Measurements from ENCODE around the gene PTPN20.

PTPN20 gene

GRCh38 chr10:47042199-47042473, 130.9 kb downstream of the PTPN20 start:
- H3K4me1 ChIP-seq (ENCODE audit: control insufficient read depth, insufficient read depth, low read length) = no peaks in the 10 kb centered on the region
- H3K9me3 ChIP-seq (ENCODE audit: control insufficient read depth, low read length) = no peaks in the 10 kb centered on the region
- no peak overlapping the region for H3K9ac ChIP-seq (ENCODE audit: low read length)
- H3K27me3 ChIP-seq (ENCODE audit: control insufficient read depth, insufficient read depth, low read length) = no peaks in the 10 kb centered on the region
- no peaks in the 10 kb centered on the region for H3K36me3 ChIP-seq (ENCODE audit: control insufficient read depth, insufficient read depth, low read length)
- no peak overlapping the region for H3K4me3 ChIP-seq (ENCODE audit: low read length)

DNA sequence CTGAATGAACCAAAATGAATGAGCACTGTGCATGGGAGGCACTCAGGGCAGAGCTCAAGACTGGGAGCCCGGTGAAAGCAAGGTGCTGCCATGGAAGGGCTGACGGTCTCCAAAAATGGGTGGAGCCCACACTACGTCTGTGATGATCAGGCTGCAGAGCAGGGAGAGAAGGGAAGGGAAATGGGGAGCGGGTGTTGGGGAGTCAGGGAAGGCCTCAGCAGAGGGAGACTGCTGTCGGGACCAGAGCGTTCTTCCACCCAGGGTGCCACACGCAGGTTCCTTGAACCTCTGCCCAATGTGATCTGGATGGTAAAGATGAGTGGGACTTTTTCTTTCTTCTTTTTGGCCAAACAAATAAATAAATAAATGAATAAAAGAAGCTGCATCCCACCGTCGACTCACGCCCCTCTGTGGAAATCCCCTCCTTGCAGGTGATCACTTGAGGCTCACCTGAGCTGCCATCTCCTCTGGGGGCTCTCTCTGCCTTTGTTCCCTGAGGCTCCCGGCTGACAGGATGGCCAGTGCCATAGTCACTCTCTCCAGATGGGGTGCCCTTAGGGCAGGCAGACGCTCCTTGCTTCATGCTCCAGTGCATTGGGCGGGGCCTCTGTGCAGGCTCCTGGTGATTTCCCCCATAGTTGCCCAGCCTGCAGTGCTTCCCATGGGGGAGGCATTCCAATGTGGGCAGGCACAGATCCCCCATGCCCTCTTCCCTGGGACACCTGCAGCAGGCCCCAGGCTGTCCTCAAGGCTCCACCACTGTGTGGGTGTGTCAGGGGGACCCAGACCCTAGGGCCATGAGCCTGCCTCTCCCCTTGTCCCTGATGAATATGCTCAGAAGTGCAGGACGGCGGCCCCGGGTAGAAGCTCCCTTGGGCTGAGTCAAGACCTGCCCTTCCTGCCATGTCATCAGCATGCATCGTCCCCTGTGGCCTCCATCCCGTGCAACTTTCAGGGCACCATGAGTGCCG, 131.8 kb downstream of the PTPN20 start:
- no peaks in the 10 kb centered on the region for H3K27me3 ChIP-seq (ENCODE audit: control insufficient read depth, insufficient read depth, low read length)
- H3K36me3 ChIP-seq (ENCODE audit: control insufficient read depth, insufficient read depth, low read length) = no peaks in the 10 kb centered on the region
- no peaks in the 10 kb centered on the region for H3K9me3 ChIP-seq (ENCODE audit: control insufficient read depth, low read length)
- H3K4me1 ChIP-seq (ENCODE audit: control insufficient read depth, insufficient read depth, low read length) = no peaks in the 10 kb centered on the region
- no peak overlapping the region for H3K4me3 ChIP-seq (ENCODE audit: low read length)
- H3K9ac ChIP-seq (ENCODE audit: low read length) = no peak overlapping the region

- no peak overlapping the region for H3K9ac ChIP-seq (ENCODE audit: low read length)
- H3K4me1 ChIP-seq (ENCODE audit: control insufficient read depth, insufficient read depth, low read length) = no peaks in the 10 kb centered on the region
- no peaks in the 10 kb centered on the region for H3K9me3 ChIP-seq (ENCODE audit: control insufficient read depth, low read length)
- H3K27me3 ChIP-seq (ENCODE audit: control insufficient read depth, insufficient read depth, low read length) = no peaks in the 10 kb centered on the region
- no peak overlapping the region for H3K4me3 ChIP-seq (ENCODE audit: low read length)
- no peaks in the 10 kb centered on the region for H3K36me3 ChIP-seq (ENCODE audit: control insufficient read depth, insufficient read depth, low read length)
These were observed 132.8 kb downstream of the PTPN20 start for GRCh38 chr10:47043928-47044538.

- Histone ChIP-seq H3K9me3 (ENCODE audit: control insufficient read depth, low read length) (no peaks in the 10 kb centered on the region), H3K27me3 (ENCODE audit: control insufficient read depth, insufficient read depth, low read length) (no peaks in the 10 kb centered on the region), H3K4me1 (ENCODE audit: control insufficient read depth, insufficient read depth, low read length) (no peaks in the 10 kb centered on the region), H3K4me3 (ENCODE audit: low read length) (no peak overlapping the region), H3K36me3 (ENCODE audit: control insufficient read depth, insufficient read depth, low read length) (no peaks in the 10 kb centered on the region), H3K9ac (ENCODE audit: low read length) (no peak overlapping the region)
These were observed 133.5 kb downstream of the PTPN20 start for GRCh38 chr10:47044741-47045140.

DNA sequence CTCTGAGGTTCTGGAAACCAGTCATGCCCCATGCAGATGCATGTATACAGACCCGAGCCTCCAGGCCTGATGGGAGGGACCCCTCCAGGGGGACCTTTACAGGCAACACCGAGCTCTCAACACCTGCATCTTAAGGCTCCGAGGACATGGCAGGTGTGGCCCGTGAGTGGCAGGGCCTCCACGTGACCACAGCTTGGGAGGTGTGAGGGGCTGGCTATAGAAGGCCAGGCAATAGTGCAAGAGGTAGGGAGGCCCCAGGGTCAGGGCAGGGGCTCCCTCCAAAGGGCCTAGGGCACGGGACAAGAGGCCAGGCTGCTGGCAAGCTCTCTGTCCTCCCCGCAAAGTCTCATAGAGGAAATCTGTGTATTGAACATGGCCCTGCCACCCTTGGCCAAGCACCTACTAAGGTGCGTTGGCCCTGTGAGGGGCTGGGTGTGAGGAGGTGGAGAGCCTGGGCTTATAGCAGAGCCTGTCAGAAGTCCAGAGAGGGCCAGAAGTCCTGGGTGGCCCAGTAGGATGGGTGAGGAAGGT, 134.2 kb downstream of the PTPN20 start:
- H3K9me3 ChIP-seq (ENCODE audit: control insufficient read depth, low read length) = no peaks in the 10 kb centered on the region
- no peaks in the 10 kb centered on the region for H3K4me1 ChIP-seq (ENCODE audit: control insufficient read depth, insufficient read depth, low read length)
- no peak overlapping the region for H3K9ac ChIP-seq (ENCODE audit: low read length)
- H3K36me3 ChIP-seq (ENCODE audit: control insufficient read depth, insufficient read depth, low read length) = no peaks in the 10 kb centered on the region
- H3K27me3 ChIP-seq (ENCODE audit: control insufficient read depth, insufficient read depth, low read length) = no peaks in the 10 kb centered on the region
- no peak overlapping the region for H3K4me3 ChIP-seq (ENCODE audit: low read length)

DNA sequence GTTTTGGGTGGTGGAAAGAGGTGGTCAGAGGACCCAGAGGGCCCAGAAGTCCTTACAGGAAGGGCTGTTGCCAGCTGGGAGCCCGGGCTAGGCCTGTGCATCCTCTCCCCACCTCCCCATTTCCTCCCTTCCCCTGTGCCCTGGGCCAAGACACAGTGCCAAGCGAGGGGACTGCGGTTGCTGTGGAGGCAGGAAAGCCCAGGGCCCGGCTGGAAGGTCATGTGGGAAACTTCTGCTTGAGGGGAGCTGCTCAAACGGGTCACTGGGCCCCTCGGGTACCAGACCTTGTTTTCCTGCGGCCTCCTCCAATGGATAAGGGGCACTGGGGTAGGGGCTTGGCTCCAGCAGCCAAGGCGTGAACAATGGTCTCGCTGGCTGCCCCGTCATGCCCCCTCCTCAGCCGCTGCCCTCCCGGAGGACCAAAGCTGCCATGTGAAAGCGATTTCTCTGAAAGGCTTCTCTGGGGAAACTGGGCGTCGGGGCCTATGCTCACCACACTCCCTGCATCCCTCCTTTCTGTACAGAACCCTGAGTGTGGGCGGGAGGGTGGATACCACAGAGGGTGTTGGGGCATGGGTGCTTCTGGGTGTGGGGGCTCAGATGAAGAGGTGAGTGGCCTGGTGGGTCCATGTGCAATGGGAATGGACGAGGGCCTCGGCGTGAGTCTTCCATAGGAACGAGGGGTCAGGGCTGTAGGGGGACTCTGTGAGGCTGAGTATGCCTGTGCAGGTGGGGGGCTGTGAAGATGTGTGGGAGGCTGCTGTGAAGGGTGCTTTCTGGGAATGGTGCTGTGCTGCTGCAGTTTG, 135.3 kb downstream of the PTPN20 start:
- H3K36me3 ChIP-seq (ENCODE audit: control insufficient read depth, insufficient read depth, low read length) = no peaks in the 10 kb centered on the region
- H3K27me3 ChIP-seq (ENCODE audit: control insufficient read depth, insufficient read depth, low read length) = no peaks in the 10 kb centered on the region
- no peaks in the 10 kb centered on the region for H3K9me3 ChIP-seq (ENCODE audit: control insufficient read depth, low read length)
- H3K4me3 ChIP-seq (ENCODE audit: low read length) = no peak overlapping the region
- no peaks in the 10 kb centered on the region for H3K4me1 ChIP-seq (ENCODE audit: control insufficient read depth, insufficient read depth, low read length)
- no peak overlapping the region for H3K9ac ChIP-seq (ENCODE audit: low read length)

GRCh38 chr10:47047127-47047504, 135.9 kb downstream of the PTPN20 start:
- H3K9ac ChIP-seq (ENCODE audit: low read length) = no peak overlapping the region
- H3K36me3 ChIP-seq (ENCODE audit: control insufficient read depth, insufficient read depth, low read length) = no peaks in the 10 kb centered on the region
- no peak overlapping the region for H3K4me3 ChIP-seq (ENCODE audit: low read length)
- no peaks in the 10 kb centered on the region for H3K9me3 ChIP-seq (ENCODE audit: control insufficient read depth, low read length)
- no peaks in the 10 kb centered on the region for H3K4me1 ChIP-seq (ENCODE audit: control insufficient read depth, insufficient read depth, low read length)
- no peaks in the 10 kb centered on the region for H3K27me3 ChIP-seq (ENCODE audit: control insufficient read depth, insufficient read depth, low read length)

DNA sequence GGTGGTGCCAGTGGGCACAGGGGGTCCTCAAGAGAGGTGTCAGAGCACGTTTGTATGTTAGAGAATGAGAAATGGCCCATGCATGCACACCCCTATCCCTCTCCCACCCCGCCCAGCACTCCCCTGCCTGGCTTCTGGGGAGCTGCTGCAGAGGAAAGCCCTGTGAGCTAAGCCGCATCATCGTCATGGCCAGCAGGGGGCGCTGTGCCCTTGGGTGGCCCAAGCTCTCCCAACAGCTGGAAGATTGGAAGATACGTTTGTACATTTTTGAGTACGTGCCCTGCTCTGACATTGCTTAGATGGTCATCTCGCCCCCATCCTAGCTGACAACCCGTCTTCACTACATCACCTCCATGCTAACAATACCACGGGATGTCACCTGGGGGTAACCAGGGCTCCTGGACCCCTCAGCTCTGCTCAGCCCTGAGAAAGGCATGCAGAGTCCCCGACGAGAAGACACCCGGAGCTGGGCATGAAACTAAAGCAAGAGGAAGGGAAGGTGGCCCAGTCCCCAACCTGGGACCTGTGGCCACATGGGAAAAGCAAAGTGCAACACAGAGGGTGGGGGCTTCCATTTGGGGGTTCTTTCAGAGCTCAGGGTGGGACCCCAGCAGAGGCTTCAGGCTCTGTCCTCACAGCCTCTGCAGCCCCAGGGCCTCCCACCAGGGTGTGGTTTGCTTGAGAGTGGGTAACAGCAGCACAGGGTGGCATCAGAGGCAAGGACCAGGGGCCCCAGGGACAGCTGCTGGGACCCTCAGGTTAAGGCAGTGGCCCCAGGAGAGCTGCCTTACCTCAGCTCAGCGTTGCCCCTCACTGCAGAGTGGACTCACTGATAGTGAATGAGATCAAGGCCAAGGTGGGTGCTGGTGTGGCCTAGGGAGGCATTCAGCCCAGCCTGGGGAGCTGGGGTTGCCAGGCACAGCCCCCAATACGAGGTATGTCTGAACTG, 136.6 kb downstream of the PTPN20 start:
- Histone ChIP-seq H3K36me3 (ENCODE audit: control insufficient read depth, insufficient read depth, low read length) (no peaks in the 10 kb centered on the region), H3K27me3 (ENCODE audit: control insufficient read depth, insufficient read depth, low read length) (no peaks in the 10 kb centered on the region), H3K9me3 (ENCODE audit: control insufficient read depth, low read length) (no peaks in the 10 kb centered on the region), H3K4me1 (ENCODE audit: control insufficient read depth, insufficient read depth, low read length) (no peaks in the 10 kb centered on the region), H3K4me3 (ENCODE audit: low read length) (no peak overlapping the region), H3K9ac (ENCODE audit: low read length) (no peak overlapping the region)

- Histone ChIP-seq H3K36me3 (ENCODE audit: control insufficient read depth, insufficient read depth, low read length) (no peaks in the 10 kb centered on the region), H3K4me1 (ENCODE audit: control insufficient read depth, insufficient read depth, low read length) (no peaks in the 10 kb centered on the region), H3K9me3 (ENCODE audit: control insufficient read depth, low read length) (no peaks in the 10 kb centered on the region), H3K4me3 (ENCODE audit: low read length) (no peak overlapping the region), H3K27me3 (ENCODE audit: control insufficient read depth, insufficient read depth, low read length) (no peaks in the 10 kb centered on the region), H3K9ac (ENCODE audit: low read length) (no peak overlapping the region)
These were observed 137.3 kb downstream of the PTPN20 start for GRCh38 chr10:47048526-47048905.

DNA sequence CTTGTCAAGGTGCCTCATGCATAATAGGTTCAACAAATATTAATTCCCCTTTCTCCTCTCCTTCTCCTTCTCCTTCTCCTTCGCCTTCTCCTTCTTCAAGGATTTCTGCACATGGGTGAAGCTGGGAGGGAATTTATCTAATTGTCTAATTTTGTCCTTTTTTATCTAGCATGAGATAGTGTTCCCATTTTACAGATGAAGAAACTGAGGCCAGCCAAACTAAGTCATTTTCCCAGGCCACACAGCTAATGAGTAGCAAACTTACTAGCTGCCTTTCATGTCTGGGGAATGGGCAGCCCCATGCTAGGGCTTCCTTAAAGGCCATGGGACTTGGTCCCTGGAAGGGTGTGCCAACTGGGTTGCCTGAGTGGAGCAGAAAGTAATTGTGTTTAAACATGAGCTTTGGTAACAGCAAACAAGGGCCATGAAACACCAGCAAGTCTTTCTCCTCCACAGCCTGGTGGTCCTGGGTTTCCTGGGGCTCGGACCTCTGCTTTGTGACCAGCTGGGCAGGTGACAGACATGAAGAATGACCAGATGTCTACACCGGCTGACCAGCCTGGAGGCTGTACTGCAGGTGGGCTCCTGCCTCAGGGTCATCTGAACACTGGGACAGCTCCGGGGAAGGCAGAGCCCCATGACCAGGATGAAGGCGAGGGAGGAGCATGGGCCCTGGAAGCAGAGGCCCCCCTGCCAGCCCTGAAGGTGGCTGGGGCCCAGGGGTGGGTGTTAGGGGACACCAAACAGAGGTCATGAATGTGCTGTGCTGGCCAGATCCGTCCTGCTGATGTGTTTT, 138.0 kb downstream of the PTPN20 start:
- Histone ChIP-seq H3K36me3 (ENCODE audit: control insufficient read depth, insufficient read depth, low read length) (no peaks in the 10 kb centered on the region), H3K9ac (ENCODE audit: low read length) (no peak overlapping the region)

DNA sequence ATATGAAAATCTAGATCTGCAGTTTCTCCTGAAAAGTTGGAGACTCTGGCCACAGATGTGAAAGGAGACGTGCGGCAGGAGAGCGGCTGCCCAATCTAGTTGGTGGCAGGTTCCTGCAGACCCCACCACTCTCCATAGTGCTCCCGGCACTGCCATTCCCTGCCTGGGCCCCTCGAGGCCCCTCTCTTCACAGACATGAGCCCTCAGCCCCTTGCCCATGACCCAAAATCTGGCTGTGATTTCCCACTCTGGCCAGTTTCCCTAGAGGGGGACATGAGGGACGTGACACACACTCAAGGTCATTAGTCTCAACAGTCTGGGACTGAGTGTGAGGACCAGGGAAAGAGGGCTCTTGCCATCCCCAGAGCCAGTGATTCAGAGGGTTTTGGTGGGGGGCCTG, 138.7 kb downstream of the PTPN20 start:
- H3K9ac ChIP-seq (ENCODE audit: low read length) = no peak overlapping the region
- H3K27me3 ChIP-seq (ENCODE audit: control insufficient read depth, insufficient read depth, low read length) = no peaks in the 10 kb centered on the region
- H3K9me3 ChIP-seq (ENCODE audit: control insufficient read depth, low read length) = no peaks in the 10 kb centered on the region
- H3K36me3 ChIP-seq (ENCODE audit: control insufficient read depth, insufficient read depth, low read length) = no peaks in the 10 kb centered on the region
- no peaks in the 10 kb centered on the region for H3K4me1 ChIP-seq (ENCODE audit: control insufficient read depth, insufficient read depth, low read length)
- H3K4me3 ChIP-seq (ENCODE audit: low read length) = no peak overlapping the region

More for the DNA sequence above, 138.0 kb downstream of the PTPN20 start:
- Histone ChIP-seq H3K27me3 (ENCODE audit: control insufficient read depth, insufficient read depth, low read length) (no peaks in the 10 kb centered on the region), H3K9me3 (ENCODE audit: control insufficient read depth, low read length) (no peaks in the 10 kb centered on the region), H3K4me1 (ENCODE audit: control insufficient read depth, insufficient read depth, low read length) (no peaks in the 10 kb centered on the region), H3K4me3 (ENCODE audit: low read length) (no peak overlapping the region)
